Thymus (tissue), 11 donors: Measurements from ENCODE around the gene TIMP2. TPM values are rescaled to one million over a fixed set of nuclear protein-coding genes. Genes with fewer than 3 reads are reported as not detected.

Source experiments
- DNase-seq, 9 donors: peaks; one replicate each; pipeline ENCODE4 v3.0.0-alpha.2; 2013; ENCODE audit warnings: low spot score in 9 of 9, low read depth in 6 of 9, missing footprints in 1 of 9
- H3K27ac ChIP-seq, 2 donors: one replicate each; pipeline ENCODE4 v1.5.1; 2013; ENCODE audit warnings: control low read depth in 1 of 2, low read depth in 1 of 2, low read length in 1 of 2, mild to moderate bottlenecking in 1 of 2, moderate library complexity in 1 of 2
- H3K27me3 ChIP-seq, 2 donors: one replicate each; pipeline ENCODE4 v1.5.1; 2013; ENCODE audit warnings: low read length in 1 of 2; ENCODE audit not compliant: control insufficient read depth in 2 of 2, insufficient read depth in 1 of 2
- H3K36me3 ChIP-seq, 2 donors: one replicate each; pipeline ENCODE4 v1.5.1; 2013; ENCODE audit warnings: low read length in 1 of 2, mild to moderate bottlenecking in 1 of 2, moderate library complexity in 1 of 2; ENCODE audit not compliant: control insufficient read depth in 2 of 2, insufficient read depth in 2 of 2
- H3K4me1 ChIP-seq, 2 donors: one replicate each; pipeline ENCODE4 v1.5.1; 2013; ENCODE audit warnings: low read length in 2 of 2; ENCODE audit not compliant: control insufficient read depth in 2 of 2, insufficient read depth in 2 of 2
- H3K4me3 ChIP-seq, 2 donors: one replicate each; pipeline ENCODE4 v1.5.1; 2013; ENCODE audit warnings: low read length in 2 of 2, control low read depth in 1 of 2, mild to moderate bottlenecking in 1 of 2
- H3K9me3 ChIP-seq, 2 donors: one replicate each; pipeline ENCODE4 v1.5.1; 2013; ENCODE audit warnings: low read length in 1 of 2, mild to moderate bottlenecking in 1 of 2; ENCODE audit not compliant: control insufficient read depth in 2 of 2, insufficient read depth in 1 of 2
- WGBS: extraction: QIAGEN DNeasy Blood & Tissue Kit; methylation state at CpG from one replicate; pipeline ENCODE4 v1.1.7; 2013; 5-methylcytosine and 5-hydroxymethylcytosine counted together
- polyA plus RNA-seq: library from polyadenylated mRNA; stranded (reverse); fragments of 200-250 nt; gene quantifications from one replicate; pipeline ENCODE4 v1.2.3, GENCODE V29; 2013
- total RNA-seq: library from RNA; stranded (reverse); fragments of 120-200 nt; gene quantifications from one replicate; pipeline ENCODE4 v1.2.4, GENCODE V29; 2013
- donor health status: healthy.

TIMP2 gene
- total and polyA plus RNA-seq, 2 donors: 23.1 to 27.5 TPM

GRCh38 chr17:78819402-78819801, 105.8 kb downstream of the TIMP2 start:
- Histone ChIP-seq H3K4me1 (peaks cover 33 to 67% of the 10 kb centered on the region in 2 donors), H3K27me3 (no peaks in the 10 kb centered on the region), H3K4me3 (no peak overlapping the region), H3K36me3 (peaks cover 39 to 69% of the 10 kb centered on the region in 2 donors), H3K9me3 (no peaks in the 10 kb centered on the region), H3K27ac (peak overlapping the region; percentile 92 to 95)
- DNase-seq: no peak
- WGBS: 81% methylated on average over 8 of the region's 8 CpGs

DNA sequence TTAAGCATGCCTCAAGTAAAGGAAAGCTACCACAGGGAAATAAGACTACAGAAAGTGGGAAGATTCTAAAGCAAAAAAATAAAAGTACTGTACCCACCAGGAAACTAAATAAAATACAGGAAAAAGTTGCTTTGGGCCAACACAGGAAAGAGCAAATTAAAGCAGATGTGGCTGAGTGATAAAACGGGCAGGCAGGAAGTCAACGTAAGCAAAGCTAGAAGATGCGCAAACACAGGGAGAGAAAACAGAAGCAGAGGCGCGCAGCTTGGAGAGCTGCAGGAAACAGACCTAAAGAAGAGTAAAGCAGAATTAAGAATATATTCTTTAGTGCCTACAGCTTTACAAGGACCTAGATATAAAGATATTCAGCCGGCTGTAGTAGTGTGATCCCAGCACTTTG, 106.3 kb downstream of the TIMP2 start:
- 2% methylated on average over 6 of the region's 6 CpGs for WGBS
- peak overlapping the region; percentile 92 to 95 for H3K27ac ChIP-seq

DNA sequence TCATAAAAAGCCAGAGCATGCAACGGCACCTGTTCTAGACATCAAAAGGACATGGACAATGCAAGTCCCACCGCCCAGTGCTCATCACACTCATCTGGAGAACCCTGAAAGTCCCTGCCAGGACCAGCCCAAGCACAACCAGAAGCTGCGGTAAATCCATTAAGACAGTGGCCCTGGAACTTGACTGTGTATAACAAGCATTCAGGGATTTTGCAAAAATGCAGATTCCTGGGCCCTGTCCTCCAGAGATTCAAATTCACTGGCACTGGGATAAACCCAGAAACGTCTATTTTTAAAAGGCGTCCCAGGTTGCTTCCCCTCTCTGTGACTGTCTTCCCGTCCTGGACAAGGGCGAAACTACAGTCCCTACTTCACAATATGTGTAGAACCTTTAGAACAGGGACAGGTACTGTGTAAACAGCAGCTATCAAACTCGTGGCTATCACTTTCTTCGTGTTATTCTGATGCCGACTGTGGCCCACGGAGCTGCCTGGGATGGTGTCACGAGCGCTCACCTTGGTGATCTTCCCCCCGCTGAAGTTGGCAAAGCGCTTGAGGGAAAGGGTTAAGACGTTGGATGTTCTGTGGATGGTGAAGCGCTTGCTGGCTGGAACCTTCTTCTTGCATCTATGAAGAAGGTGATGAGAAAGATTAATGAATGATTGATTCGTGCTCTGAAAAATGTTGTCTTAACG, 106.9 kb downstream of the TIMP2 start:
- 85% methylated on average over 19 of the region's 19 CpGs for WGBS
- Histone ChIP-seq H3K36me3 (peaks cover 44 to 69% of the 10 kb centered on the region in 2 donors), H3K27ac (peak overlapping the region; percentile 92 to 95), H3K4me1 (peaks cover 28 to 56% of the 10 kb centered on the region in 2 donors), H3K4me3 (peak overlapping the region in 1 of 2 donors; percentile 4), H3K9me3 (no peaks in the 10 kb centered on the region), H3K27me3 (no peaks in the 10 kb centered on the region)
- DNase-seq: no peak

More for the DNA sequence above, 106.3 kb downstream of the TIMP2 start:
- peaks cover 44 to 69% of the 10 kb centered on the region in 2 donors for H3K36me3 ChIP-seq
- DNase-seq: peak in 7 of 9 donors; percentile 74 to 91 (median 80)
- H3K4me1 ChIP-seq: peaks cover 29 to 62% of the 10 kb centered on the region in 2 donors
- H3K27me3 ChIP-seq: no peaks in the 10 kb centered on the region
- H3K9me3 ChIP-seq: no peaks in the 10 kb centered on the region
- H3K4me3 ChIP-seq: peak overlapping the region in 1 of 2 donors; percentile 4

- Histone ChIP-seq H3K27ac (peak overlapping the region; percentile 81 to 95), H3K4me3 (no peak overlapping the region), H3K27me3 (no peaks in the 10 kb centered on the region), H3K4me1 (peaks cover 28 to 56% of the 10 kb centered on the region in 2 donors), H3K36me3 (peaks cover 46 to 70% of the 10 kb centered on the region in 2 donors), H3K9me3 (no peaks in the 10 kb centered on the region)
- DNase-seq: peak; percentile 54 to 94 (median 84)
- 7% methylated on average over 6 of the region's 6 CpGs for WGBS
Observed at GRCh38 chr17:78817123-78817522, 108.1 kb downstream of the TIMP2 start.

- H3K36me3 ChIP-seq: peaks cover 46 to 73% of the 10 kb centered on the region in 2 donors
- H3K4me3 ChIP-seq: no peak overlapping the region
- no peaks in the 10 kb centered on the region for H3K27me3 ChIP-seq
- H3K27ac ChIP-seq: no peak overlapping the region
- H3K9me3 ChIP-seq: no peaks in the 10 kb centered on the region
- no peak for DNase-seq
- 98% methylated on average over 7 of the region's 7 CpGs for WGBS
- H3K4me1 ChIP-seq: peaks cover 28 to 46% of the 10 kb centered on the region in 2 donors
Observed at GRCh38 chr17:78815696-78816095, 109.5 kb downstream of the TIMP2 start.

DNA sequence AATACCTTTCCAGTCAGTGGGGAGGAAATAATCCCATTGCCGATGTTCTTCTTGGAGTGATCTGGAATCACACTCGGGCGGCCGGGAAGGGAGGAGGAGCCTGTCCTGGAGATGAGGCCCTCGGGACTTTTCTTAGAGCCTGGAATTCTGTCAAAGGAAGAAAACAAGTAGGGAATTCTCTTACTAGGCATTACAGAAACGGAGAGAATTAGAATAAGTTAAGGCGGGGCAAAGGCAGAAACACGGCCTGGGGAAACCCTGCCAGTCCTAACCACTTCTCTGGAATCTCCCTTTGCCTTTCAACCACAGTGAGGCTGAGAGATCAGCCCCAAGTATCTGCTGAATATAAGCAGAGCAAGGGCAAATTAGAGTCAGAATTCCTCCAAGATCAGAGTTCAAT, 112.3 kb downstream of the TIMP2 start:
- 93% methylated on average over 8 of the region's 8 CpGs for WGBS

GRCh38 chr17:78808163-78808562, 117.0 kb downstream of the TIMP2 start:
- DNase-seq: no peak
- Histone ChIP-seq H3K4me1 (peaks cover 6 to 13% of the 10 kb centered on the region in 2 donors), H3K27me3 (no peaks in the 10 kb centered on the region), H3K4me3 (no peak overlapping the region), H3K9me3 (peaks cover 0 to 3% of the 10 kb centered on the region in 2 donors), H3K36me3 (peaks cover 79 to 91% of the 10 kb centered on the region in 2 donors), H3K27ac (no peak overlapping the region)
- WGBS: 98% methylated on average over 4 of the region's 4 CpGs

More for the DNA sequence above, 112.3 kb downstream of the TIMP2 start:
- H3K27ac ChIP-seq: peak overlapping the region in 1 of 2 donors; percentile 31
- H3K9me3 ChIP-seq: no peaks in the 10 kb centered on the region
- peaks cover 59 to 77% of the 10 kb centered on the region in 2 donors for H3K36me3 ChIP-seq
- peaks cover 12 to 18% of the 10 kb centered on the region in 2 donors for H3K4me1 ChIP-seq
- no peak for DNase-seq
- H3K4me3 ChIP-seq: no peak overlapping the region
- H3K27me3 ChIP-seq: no peaks in the 10 kb centered on the region

DNA sequence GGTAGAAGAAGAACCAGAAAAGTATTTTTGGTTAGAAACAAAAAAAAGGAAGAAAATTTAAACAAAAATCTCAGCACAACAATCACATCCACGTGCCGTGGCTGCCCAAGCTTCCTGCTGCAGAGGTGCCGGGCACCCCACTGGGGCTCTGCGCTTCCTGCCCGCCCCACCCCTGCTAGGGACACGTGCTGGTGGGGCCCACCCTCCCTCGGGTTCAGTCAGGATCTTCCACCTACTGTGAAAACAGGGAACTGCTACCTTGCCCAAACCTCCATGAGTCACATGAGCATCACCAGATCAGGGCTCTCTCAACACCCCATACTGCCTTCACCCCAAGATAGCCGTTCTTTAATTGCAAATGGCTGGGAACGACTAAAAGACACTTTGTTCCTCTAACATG, 118.7 kb downstream of the TIMP2 start:
- H3K4me1 ChIP-seq: peaks cover 6 to 18% of the 10 kb centered on the region in 2 donors
- DNase-seq: peak in 1 of 9 donors; percentile 50
- peak overlapping the region in 1 of 2 donors; percentile 37 for H3K27ac ChIP-seq
- H3K27me3 ChIP-seq: no peaks in the 10 kb centered on the region
- H3K9me3 ChIP-seq: peaks cover 0 to 3% of the 10 kb centered on the region in 2 donors
- WGBS: 46% methylated on average over 9 of the region's 9 CpGs
- H3K36me3 ChIP-seq: peaks cover 72 to 89% of the 10 kb centered on the region in 2 donors
- no peak overlapping the region for H3K4me3 ChIP-seq

GRCh38 chr17:78805301-78805700, 119.9 kb downstream of the TIMP2 start:
- peaks cover 0 to 3% of the 10 kb centered on the region in 2 donors for H3K9me3 ChIP-seq
- no peak overlapping the region for H3K4me3 ChIP-seq
- H3K27me3 ChIP-seq: no peaks in the 10 kb centered on the region
- H3K4me1 ChIP-seq: peaks cover 6 to 18% of the 10 kb centered on the region in 2 donors
- no peak overlapping the region for H3K27ac ChIP-seq
- DNase-seq: no peak
- WGBS: 97% methylated on average over 14 of the region's 14 CpGs
- peaks cover 67 to 84% of the 10 kb centered on the region in 2 donors for H3K36me3 ChIP-seq
